HepG2 (cell line): ENCODE data around the gene NGEF. TPM values are rescaled to one million over a fixed set of nuclear protein-coding genes. Genes with fewer than 3 reads are reported as not detected.
A peak's percentile ranks its signal among the peaks of the same experiment; 100 is the strongest.

Source experiments
- AGO2 ChIP-seq: fragments of 200-400 bp; formaldehyde crosslinking; optimal IDR thresholded peaks from 2 replicates; pipeline ENCODE3; 2017; ENCODE audit warnings: mild to moderate bottlenecking, low read depth, low read length, moderate library complexity
- ATF7-NPFF ChIP-seq: sonication (generic); formaldehyde crosslinking; IDR thresholded peaks from 2 replicates; pipeline ENCODE4 v1.8.1; 2023; ENCODE audit warnings: mild to moderate bottlenecking, low read depth, missing genetic modification reagents, moderate library complexity
- CC2D1A ChIP-seq: sonication (generic); formaldehyde crosslinking; IDR thresholded peaks from 2 replicates; pipeline ENCODE4 v1.8.1; 2023; ENCODE audit warnings: mild to moderate bottlenecking, missing genetic modification reagents
- CCDC6 ChIP-seq: sonication (generic); formaldehyde crosslinking; IDR thresholded peaks from 2 replicates; pipeline ENCODE4 v1.8.1; 2022; ENCODE audit warnings: mild to moderate bottlenecking, missing genetic modification reagents, moderate library complexity
- GFI1 ChIP-seq: sonication (generic); formaldehyde crosslinking; IDR thresholded peaks from 2 replicates; pipeline ENCODE4 v1.5.0; 2020; ENCODE audit warnings: missing genetic modification reagents, mild to moderate bottlenecking, borderline replicate concordance
- HDAC2 ChIP-seq: sonication (generic); formaldehyde crosslinking; IDR thresholded peaks from 2 replicates; pipeline ENCODE4 v1.4.0; 2020; ENCODE audit warnings: missing genetic modification reagents
- MED1 ChIP-seq: sonication (generic); formaldehyde crosslinking; IDR thresholded peaks from 2 replicates; pipeline ENCODE4 v1.4.0; 2020; ENCODE audit warnings: missing genetic modification reagents
- MXD1 ChIP-seq: sonication (generic); formaldehyde crosslinking; IDR thresholded peaks from 2 replicates; pipeline ENCODE4 v1.4.0; 2020; ENCODE audit warnings: mild to moderate bottlenecking, missing genetic modification reagents
- NAIF1 ChIP-seq: sonication (generic); formaldehyde crosslinking; IDR thresholded peaks from 2 replicates; pipeline ENCODE4 v1.5.0; 2020; ENCODE audit warnings: mild to moderate bottlenecking, missing genetic modification reagents, borderline replicate concordance
- NFE2L1 ChIP-seq: sonication (generic); formaldehyde crosslinking; IDR thresholded peaks from 2 replicates; pipeline ENCODE4 v1.4.0; 2020; ENCODE audit warnings: missing genetic modification reagents, mild to moderate bottlenecking, borderline replicate concordance
- PHB2 ChIP-seq: fragments of 450-650 bp; IDR thresholded peaks from 2 replicates; pipeline ENCODE4 v1.6.1; 2018; ENCODE audit not compliant: partially characterized antibody
- RAD51 ChIP-seq: fragments of 450-650 bp; IDR thresholded peaks from 2 replicates; pipeline ENCODE4 v1.6.1; 2016; ENCODE audit warnings: borderline replicate concordance
- RFXAP ChIP-seq: sonication (generic); formaldehyde crosslinking; IDR thresholded peaks from 2 replicates; pipeline ENCODE4 v1.4.0; 2020; ENCODE audit warnings: missing genetic modification reagents, borderline replicate concordance
- SP1 ChIP-seq, 2 experiments: fragments of 450-650 bp in 1 of 2; sonication (generic) in 1 of 2; formaldehyde crosslinking in 1 of 2; IDR thresholded peaks; 2 replicates each; pipeline versions ENCODE4 v1.4.0 to v1.6.1; 2016 to 2020; ENCODE audit warnings: missing genetic modification reagents in 1 of 2
- SRY ChIP-seq: sonication (generic); formaldehyde crosslinking; IDR thresholded peaks from 2 replicates; pipeline ENCODE4 v1.8.0; 2022; ENCODE audit warnings: mild to moderate bottlenecking, missing genetic modification reagents
- YY1 ChIP-seq: IDR thresholded peaks from 2 replicates; pipeline ENCODE4 v1.6.1; 2011; ENCODE audit warnings: low read length, low read depth, moderate library complexity, mild to moderate bottlenecking; ENCODE audit not compliant: insufficient read depth, insufficient replicate concordance
- ZBTB8A ChIP-seq: sonication (generic); formaldehyde crosslinking; IDR thresholded peaks from 2 replicates; pipeline ENCODE4 v1.4.0; 2020; ENCODE audit warnings: mild to moderate bottlenecking, low read depth, missing genetic modification reagents, borderline replicate concordance
- ZFY ChIP-seq: sonication (generic); formaldehyde crosslinking; IDR thresholded peaks from 2 replicates; pipeline ENCODE4 v1.4.0; 2020; ENCODE audit warnings: missing genetic modification reagents
- ZNF563 ChIP-seq: sonication (generic); formaldehyde crosslinking; IDR thresholded peaks from 2 replicates; pipeline ENCODE4 v1.8.0; 2022; ENCODE audit warnings: mild to moderate bottlenecking, moderate library complexity, missing genetic modification reagents
- ZNF768 ChIP-seq: sonication (generic); formaldehyde crosslinking; IDR thresholded peaks from 2 replicates; pipeline ENCODE4 v1.4.0; 2020; ENCODE audit warnings: missing genetic modification reagents
- polyA plus RNA-seq, 8 experiments: library from polyadenylated mRNA; depleted of rRNA in 3 of 8; stranded (reverse) in 7 of 8; unstranded in 1 of 8; fragments of >200 nt; fragmentation: Illumina TruSeq in 4 of 8; extraction: Trizol in 4 of 8; gene quantifications; 2 replicates each; pipeline versions ENCODE4 v1.2.1 to v1.2.3, GENCODE V29; 2011 to 2016; ENCODE audit warnings: low read depth in 4 of 8, missing spikeins in 1 of 8, mixed read lengths in 1 of 8; ENCODE audit not compliant: insufficient read depth in 1 of 8
- total RNA-seq, 5 experiments: library from RNA; depleted of rRNA; stranded (reverse); fragments of >200 nt; fragmentation: Illumina TruSeq; extraction: Trizol; gene quantifications; 2 replicates each; pipeline ENCODE4 v1.2.3, GENCODE V29; 2016; ENCODE audit warnings: low read depth in 1 of 5
- TF ChIP-seq, protein P1 (sequence below): sonication (generic); formaldehyde crosslinking; IDR thresholded peaks from 2 replicates; pipeline ENCODE4 v1.4.0; 2020; ENCODE audit warnings: missing genetic modification reagents
- TF ChIP-seq, protein P2 (sequence below): sonication (generic); formaldehyde crosslinking; IDR thresholded peaks from 2 replicates; pipeline ENCODE4 v1.4.0; 2020; ENCODE audit warnings: missing genetic modification reagents
- TF ChIP-seq, protein P3 (sequence below): IDR thresholded peaks from 2 replicates; pipeline ENCODE4 v1.6.1; 2018; ENCODE audit warnings: missing genetic modification reagents, mild to moderate bottlenecking, missing compliant biosample characterization
- TF ChIP-seq, protein P4 (sequence below): sonication (generic); formaldehyde crosslinking; IDR thresholded peaks from 2 replicates; pipeline ENCODE4 v1.4.0; 2020; ENCODE audit warnings: missing genetic modification reagents

The NGEF gene
- total and polyA plus RNA-seq, 2 of the 13 experiments (the other 11 are each of a cell fraction or from before 2014, with no cell fraction given): 14.4 to 36.9 TPM

DNA sequence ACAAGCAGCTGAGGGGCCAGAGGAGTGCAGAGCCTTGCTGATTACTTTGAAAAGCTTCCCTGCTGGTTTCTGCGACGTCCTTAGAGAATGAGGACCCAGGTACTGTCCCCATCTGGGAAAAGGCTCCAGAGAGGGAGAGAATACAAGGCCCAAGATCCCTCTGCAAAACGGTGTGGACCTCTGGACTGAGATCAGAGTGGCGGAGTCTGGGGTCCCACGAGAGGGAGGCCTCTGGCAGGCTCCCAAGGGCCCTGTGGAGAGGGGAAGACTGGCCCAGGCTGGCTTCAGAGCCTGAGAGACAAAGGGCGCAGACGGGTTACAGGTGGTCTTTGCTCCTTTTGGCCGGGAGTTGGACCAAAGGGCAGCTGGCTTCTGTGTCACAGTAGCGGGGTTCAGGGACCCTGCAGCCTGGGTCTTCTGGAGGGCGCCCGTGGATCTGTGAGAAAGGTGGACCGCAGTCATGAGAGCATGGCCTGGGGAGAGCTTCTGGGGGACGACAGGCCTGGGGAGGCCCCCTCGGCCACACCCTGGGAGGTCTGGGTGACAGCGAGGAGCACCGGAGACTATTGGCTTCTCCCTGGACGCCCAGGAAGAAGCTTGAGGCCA, 142.2 kb downstream of the NGEF start (continued):
- TF ChIP-seq, protein P1, sequence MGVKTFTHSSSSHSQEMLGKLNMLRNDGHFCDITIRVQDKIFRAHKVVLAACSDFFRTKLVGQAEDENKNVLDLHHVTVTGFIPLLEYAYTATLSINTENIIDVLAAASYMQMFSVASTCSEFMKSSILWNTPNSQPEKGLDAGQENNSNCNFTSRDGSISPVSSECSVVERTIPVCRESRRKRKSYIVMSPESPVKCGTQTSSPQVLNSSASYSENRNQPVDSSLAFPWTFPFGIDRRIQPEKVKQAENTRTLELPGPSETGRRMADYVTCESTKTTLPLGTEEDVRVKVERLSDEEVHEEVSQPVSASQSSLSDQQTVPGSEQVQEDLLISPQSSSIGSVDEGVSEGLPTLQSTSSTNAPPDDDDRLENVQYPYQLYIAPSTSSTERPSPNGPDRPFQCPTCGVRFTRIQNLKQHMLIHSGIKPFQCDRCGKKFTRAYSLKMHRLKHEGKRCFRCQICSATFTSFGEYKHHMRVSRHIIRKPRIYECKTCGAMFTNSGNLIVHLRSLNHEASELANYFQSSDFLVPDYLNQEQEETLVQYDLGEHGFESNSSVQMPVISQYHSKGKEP (CRISPR knock-in tag): no peak
- no peak for TF ChIP-seq NAIF1 (CRISPR knock-in tag)
- no peak for TF ChIP-seq HDAC2
- no peak for TF ChIP-seq ATF7-NPFF
- TF ChIP-seq RFXAP: 0 out of 2 replicates have a peak, but pooled peaks have one; percentile 61
- no peak for TF ChIP-seq NFE2L1 (CRISPR knock-in tag)
- TF ChIP-seq CCDC6: no peak
- TF ChIP-seq YY1: no peak
- TF ChIP-seq SP1 (IDR thresholded peaks at IDR 0.05): no peak
- no peak for TF ChIP-seq SP1 (CRISPR knock-in tag; IDR thresholded peaks at IDR 0.05)
- no peak; the same call in 1 of the 2 replicates for TF ChIP-seq GFI1 (CRISPR knock-in tag)
- TF ChIP-seq RAD51: no peak
- TF ChIP-seq, protein P2, sequence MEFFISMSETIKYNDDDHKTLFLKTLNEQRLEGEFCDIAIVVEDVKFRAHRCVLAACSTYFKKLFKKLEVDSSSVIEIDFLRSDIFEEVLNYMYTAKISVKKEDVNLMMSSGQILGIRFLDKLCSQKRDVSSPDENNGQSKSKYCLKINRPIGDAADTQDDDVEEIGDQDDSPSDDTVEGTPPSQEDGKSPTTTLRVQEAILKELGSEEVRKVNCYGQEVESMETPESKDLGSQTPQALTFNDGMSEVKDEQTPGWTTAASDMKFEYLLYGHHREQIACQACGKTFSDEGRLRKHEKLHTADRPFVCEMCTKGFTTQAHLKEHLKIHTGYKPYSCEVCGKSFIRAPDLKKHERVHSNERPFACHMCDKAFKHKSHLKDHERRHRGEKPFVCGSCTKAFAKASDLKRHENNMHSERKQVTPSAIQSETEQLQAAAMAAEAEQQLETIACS: 0 out of 2 replicates have a peak, but pooled peaks have one; percentile 14
- no peak for TF ChIP-seq SRY
- no peak for TF ChIP-seq PHB2
- TF ChIP-seq ZFY (CRISPR knock-in tag): peak; percentile 32; the same call in 1 of the 2 replicates
- peak; percentile 79; the same call in 1 of the 2 replicates for TF ChIP-seq ZNF768 (CRISPR knock-in tag)
- TF ChIP-seq AGO2: peak; percentile 63
- TF ChIP-seq, protein P3, sequence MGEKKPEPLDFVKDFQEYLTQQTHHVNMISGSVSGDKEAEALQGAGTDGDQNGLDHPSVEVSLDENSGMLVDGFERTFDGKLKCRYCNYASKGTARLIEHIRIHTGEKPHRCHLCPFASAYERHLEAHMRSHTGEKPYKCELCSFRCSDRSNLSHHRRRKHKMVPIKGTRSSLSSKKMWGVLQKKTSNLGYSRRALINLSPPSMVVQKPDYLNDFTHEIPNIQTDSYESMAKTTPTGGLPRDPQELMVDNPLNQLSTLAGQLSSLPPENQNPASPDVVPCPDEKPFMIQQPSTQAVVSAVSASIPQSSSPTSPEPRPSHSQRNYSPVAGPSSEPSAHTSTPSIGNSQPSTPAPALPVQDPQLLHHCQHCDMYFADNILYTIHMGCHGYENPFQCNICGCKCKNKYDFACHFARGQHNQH (CRISPR knock-in tag): no peak
- TF ChIP-seq, protein P4, sequence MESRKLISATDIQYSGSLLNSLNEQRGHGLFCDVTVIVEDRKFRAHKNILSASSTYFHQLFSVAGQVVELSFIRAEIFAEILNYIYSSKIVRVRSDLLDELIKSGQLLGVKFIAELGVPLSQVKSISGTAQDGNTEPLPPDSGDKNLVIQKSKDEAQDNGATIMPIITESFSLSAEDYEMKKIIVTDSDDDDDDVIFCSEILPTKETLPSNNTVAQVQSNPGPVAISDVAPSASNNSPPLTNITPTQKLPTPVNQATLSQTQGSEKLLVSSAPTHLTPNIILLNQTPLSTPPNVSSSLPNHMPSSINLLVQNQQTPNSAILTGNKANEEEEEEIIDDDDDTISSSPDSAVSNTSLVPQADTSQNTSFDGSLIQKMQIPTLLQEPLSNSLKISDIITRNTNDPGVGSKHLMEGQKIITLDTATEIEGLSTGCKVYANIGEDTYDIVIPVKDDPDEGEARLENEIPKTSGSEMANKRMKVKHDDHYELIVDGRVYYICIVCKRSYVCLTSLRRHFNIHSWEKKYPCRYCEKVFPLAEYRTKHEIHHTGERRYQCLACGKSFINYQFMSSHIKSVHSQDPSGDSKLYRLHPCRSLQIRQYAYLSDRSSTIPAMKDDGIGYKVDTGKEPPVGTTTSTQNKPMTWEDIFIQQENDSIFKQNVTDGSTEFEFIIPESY (CRISPR knock-in tag): peak; percentile 70
- TF ChIP-seq ZBTB8A (CRISPR knock-in tag): no peak
- 0 out of 2 replicates have a peak, but pooled peaks have one; percentile 27 for TF ChIP-seq CC2D1A (CRISPR knock-in tag)
- TF ChIP-seq ZNF563: no peak
- peak; percentile 55; the same call in 1 of the 2 replicates for TF ChIP-seq MED1 (CRISPR knock-in tag)
- TF ChIP-seq MXD1: peak; percentile 56; the same call in 1 of the 2 replicates
